Measurements from ENCODE around the gene INTS3.

DNA sequence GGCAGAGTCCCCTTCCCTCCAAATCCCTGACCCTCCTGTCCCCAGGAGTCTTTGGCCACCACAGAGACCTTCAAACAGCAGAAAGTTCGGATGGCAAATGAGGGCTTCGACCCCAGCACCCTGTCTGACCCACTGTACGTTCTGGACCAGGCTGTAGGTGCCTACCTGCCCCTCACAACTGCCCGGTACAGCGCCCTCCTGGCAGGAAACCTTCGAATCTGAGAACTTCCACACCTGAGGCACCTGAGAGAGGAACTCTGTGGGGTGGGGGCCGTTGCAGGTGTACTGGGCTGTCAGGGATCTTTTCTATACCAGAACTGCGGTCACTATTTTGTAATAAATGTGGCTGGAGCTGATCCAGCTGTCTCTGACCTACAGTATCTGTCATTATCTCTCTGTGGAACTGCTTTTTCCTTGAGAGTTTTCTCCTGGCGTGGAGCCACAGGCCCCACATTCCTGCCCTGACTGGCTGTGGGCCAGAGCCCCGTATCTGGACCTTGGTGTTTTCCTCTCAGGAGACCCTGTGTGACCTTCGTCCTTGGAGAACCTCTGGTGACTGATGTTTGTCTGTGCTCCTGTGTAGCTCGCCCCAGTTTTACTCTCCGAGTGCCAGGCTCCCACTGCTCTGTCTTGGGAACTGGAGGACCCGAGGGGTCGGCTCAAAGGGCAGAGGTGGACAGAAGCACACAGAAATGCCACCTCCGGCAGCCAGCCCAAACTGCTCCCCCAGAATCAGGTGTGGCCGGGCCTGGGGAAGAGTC is 52.1 kb downstream of the INTS3 start:
- TF ChIP-seq POLR2A (IDR thresholded peaks at IDR 0.05), result no peak
- no peak for TF ChIP-seq POLR2AphosphoS5 (IDR thresholded peaks at IDR 0.05)

All from gastroesophageal sphincter (tissue), 2 donors.